OCI-LY7 (cell line): Measurements from ENCODE around the gene TMEM54.

ENCODE experiments used
- CTCF ChIP-seq: fragments of 200-600 bp; sonication (generic); conservative IDR thresholded peaks from 2 replicates; pipeline ENCODE4 v1.5.1; 2014; ENCODE audit warnings: mild to moderate bottlenecking, antibody characterized with exemption, low read length, moderate library complexity, mixed read lengths
- EZH2phosphoT487 ChIP-seq: fragments of 200-600 bp; sonication (generic); IDR thresholded peaks from 2 replicates; pipeline ENCODE4 v1.6.1; 2018; ENCODE audit warnings: low read depth, borderline replicate concordance, mild to moderate bottlenecking, mixed run types, antibody characterized with exemption, low read length, moderate library complexity, mixed read lengths

DNA sequence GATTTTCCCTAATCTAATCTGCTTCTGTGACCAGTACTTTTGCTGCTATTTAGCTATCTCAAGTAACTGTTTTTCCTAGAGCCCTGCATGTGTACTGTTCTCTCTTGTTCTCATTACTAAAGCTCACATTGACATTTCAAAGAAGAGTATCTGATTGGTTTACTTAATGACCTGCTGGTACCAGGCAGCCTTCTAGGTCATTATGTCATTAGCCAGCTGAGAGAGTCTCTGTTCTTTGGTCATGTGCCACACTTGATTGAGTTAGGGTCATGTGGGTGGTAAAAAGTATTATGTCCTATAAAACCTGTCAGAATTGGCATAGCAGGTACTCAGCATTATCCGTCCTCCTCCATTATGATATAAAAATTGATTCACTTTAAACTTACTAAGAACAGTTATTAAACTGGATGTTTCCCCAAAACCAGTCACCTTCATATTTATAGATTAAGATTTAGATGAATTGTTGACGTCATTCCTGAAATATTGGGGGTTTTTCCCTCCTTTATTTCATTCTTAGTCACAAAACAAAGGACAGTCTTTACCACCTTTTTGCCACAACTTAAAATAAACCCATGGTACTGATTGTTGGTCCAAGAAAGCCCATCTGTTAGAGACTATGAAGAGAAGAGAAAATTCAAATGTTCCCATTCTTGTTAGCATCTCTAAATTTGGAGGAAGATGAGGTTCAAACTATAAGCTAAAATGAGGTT, 52.7 kb downstream of the TMEM54 start:
- TF ChIP-seq CTCF (no peak), EZH2phosphoT487 (no peak)
